HCT116 (cell line): ENCODE data around the gene LRIT3. TPM values are rescaled to one million over a fixed set of nuclear protein-coding genes. Genes with fewer than 3 reads are reported as not detected.

ENCODE experiments used
- ATAC-seq: fragments of 200-7000 bp; cut with Tn5 transposase; 2 replicates; pipeline ENCODE4 v1.9.1; 2020; ENCODE audit warnings: mild to moderate bottlenecking, moderate library complexity
- BruUV-seq: library from RNA; stranded (reverse); fragments of 400-500 nt; replicated peaks from 2 replicates; lab custom pipeline; 2021; lab: Mats Ljungman, UMichigan
- CTCF ChIA-PET: fragments of 300-600 bp; sonication (Branson Sonifier 250); formaldehyde crosslinking; loops from one replicate; lab custom pipeline; 2021; ENCODE audit warnings: antibody characterized with exemption; lab: Charles Lee
- POLR2A ChIA-PET: fragments of 300-600, 350-600 bp; sonication (Branson Sonifier 250); formaldehyde crosslinking; loops from one replicate; lab custom pipeline; 2021; ENCODE audit warnings: antibody characterized with exemption; lab: Charles Lee
- RAD21 ChIA-PET, 2 experiments: fragments of 300-600 bp; sonication (Branson Sonifier 250); formaldehyde crosslinking; loops; one replicate each; lab custom pipeline; 2023; ENCODE audit warnings: low total read pairs in 2 of 2; ENCODE audit not compliant: uncharacterized antibody in 2 of 2, unreplicated experiment in 2 of 2, low non-redundant PET in 1 of 2; lab: Charles Lee
- DNase-seq: peaks from one replicate; pipeline ENCODE4 v3.0.0-alpha.2; 2010; ENCODE audit warnings: low read depth, low spot score
- H2AFZ ChIP-seq: fragments of 200-600 bp; shearing (Covaris generic), sonication (generic); 2 replicates; pipeline ENCODE4 v1.6.1; 2017; ENCODE audit warnings: low read depth, mixed run types, mixed read lengths, antibody characterized with exemption, low read length; ENCODE audit not compliant: poor library complexity, severe bottlenecking
- H3K27ac ChIP-seq: 2 replicates; pipeline ENCODE4 v1.5.1; 2012; ENCODE audit warnings: low read depth, low read length
- H3K27me3 ChIP-seq: fragments of 200-600 bp; sonication (generic); 2 replicates; pipeline ENCODE4 v1.6.1; 2016; ENCODE audit warnings: mixed run types, low read length, mixed read lengths; ENCODE audit not compliant: insufficient read depth
- H3K36me3 ChIP-seq, 2 experiments: fragments of 200-500 bp in 1 of 2; fragments of 200-600 bp in 1 of 2; sonication (Bioruptor generic) in 1 of 2; sonication (generic) in 1 of 2; 2 replicates each; pipeline versions ENCODE4 v1.5.1 to v1.6.1; 2014 to 2016; ENCODE audit warnings: low read length in 2 of 2, inconsistent platforms in 1 of 2, mixed read lengths in 1 of 2, mixed run types in 1 of 2; ENCODE audit not compliant: insufficient read depth in 2 of 2, control insufficient read depth in 1 of 2
- H3K4me1 ChIP-seq, 2 experiments: fragments of 200-600 bp in 1 of 2; sonication (generic) in 1 of 2; 2 replicates each; pipeline versions ENCODE4 v1.5.1 to v1.6.1; 2012 to 2017; ENCODE audit warnings: low read length in 2 of 2, inconsistent platforms in 1 of 2, mild to moderate bottlenecking in 1 of 2, mixed read lengths in 1 of 2, mixed run types in 1 of 2, moderate library complexity in 1 of 2; ENCODE audit not compliant: insufficient read depth in 2 of 2, control insufficient read depth in 1 of 2
- H3K4me2 ChIP-seq: fragments of 200-600 bp; sonication (generic); 2 replicates; pipeline ENCODE4 v1.6.1; 2017; ENCODE audit warnings: mixed run types, low read length, mixed read lengths
- H3K4me3 ChIP-seq, 2 experiments: fragments of 200-600 bp in 1 of 2; sonication (generic) in 1 of 2; replicated peaks in 1 of 2; 2 replicates each; pipeline ENCODE4 v1.5.1; 2011 to 2016; ENCODE audit warnings: low read length in 2 of 2, control low read depth in 1 of 2, low read depth in 1 of 2, mild to moderate bottlenecking in 1 of 2, mixed read lengths in 1 of 2, mixed run types in 1 of 2
- H3K79me2 ChIP-seq: fragments of 200-600 bp; sonication (generic); 2 replicates; pipeline ENCODE4 v1.6.1; 2017; ENCODE audit warnings: mild to moderate bottlenecking, mixed run types, low read length, moderate library complexity, mixed read lengths; ENCODE audit not compliant: insufficient read depth
- H3K9ac ChIP-seq: fragments of 200-600 bp; sonication (generic); 2 replicates; pipeline ENCODE4 v1.6.1; 2016; ENCODE audit warnings: low read length, mixed read lengths
- H3K9me2 ChIP-seq: fragments of 200-600 bp; sonication (generic), shearing (Covaris generic); 2 replicates; pipeline ENCODE4 v1.6.1; 2017; ENCODE audit warnings: mixed run types, mild to moderate bottlenecking, moderate library complexity; ENCODE audit not compliant: insufficient read depth
- H3K9me3 ChIP-seq, 2 experiments: fragments of 200-500 bp in 1 of 2; fragments of 200-600 bp in 1 of 2; sonication (Bioruptor generic) in 1 of 2; sonication (generic) in 1 of 2; 2 replicates each; pipeline ENCODE4 v1.6.1; 2014 to 2017; ENCODE audit warnings: low read length in 2 of 2, mixed read lengths in 2 of 2, inconsistent platforms in 1 of 2, low read depth in 1 of 2, mild to moderate bottlenecking in 1 of 2, mixed run types in 1 of 2, moderate library complexity in 1 of 2; ENCODE audit not compliant: control insufficient read depth in 1 of 2, insufficient read depth in 1 of 2
- H4K20me1 ChIP-seq: fragments of 200-600 bp; sonication (generic), shearing (Covaris generic); 2 replicates; pipeline ENCODE4 v1.6.1; 2017; ENCODE audit warnings: mixed run types, mild to moderate bottlenecking, moderate library complexity; ENCODE audit not compliant: insufficient read depth
- CBX3 ChIP-seq: IDR thresholded peaks from 2 replicates; pipeline ENCODE4 v1.6.1; 2012; ENCODE audit warnings: low read depth
- CEBPB ChIP-seq: IDR thresholded peaks from 2 replicates; pipeline ENCODE4 v1.6.1; 2012; ENCODE audit warnings: low read depth
- EZH2phosphoT487 ChIP-seq: fragments of 200-600 bp; IDR thresholded peaks from 2 replicates; pipeline ENCODE4 v1.6.1; 2018; ENCODE audit warnings: antibody characterized with exemption, borderline replicate concordance
- FOSL1 ChIP-seq: IDR thresholded peaks from 2 replicates; pipeline ENCODE4 v1.6.1; 2012; ENCODE audit warnings: low read depth
- MAX ChIP-seq: IDR thresholded peaks from 2 replicates; pipeline ENCODE4 v1.6.1; 2012
- RAD21 ChIP-seq: IDR thresholded peaks from 2 replicates; pipeline ENCODE4 v1.6.1; 2012; ENCODE audit warnings: low read depth, mild to moderate bottlenecking
- REST ChIP-seq: IDR thresholded peaks from 2 replicates; pipeline ENCODE4 v1.6.1; 2012; ENCODE audit warnings: low read depth
- SIN3A ChIP-seq: IDR thresholded peaks from 2 replicates; pipeline ENCODE4 v1.6.1; 2012; ENCODE audit warnings: low read depth
- SP1 ChIP-seq: IDR thresholded peaks from 2 replicates; pipeline ENCODE4 v1.6.1; 2012; ENCODE audit warnings: low read depth
- SRF ChIP-seq: IDR thresholded peaks from 2 replicates; pipeline ENCODE4 v1.6.1; 2012; ENCODE audit warnings: low read depth
- YY1 ChIP-seq: IDR thresholded peaks from 2 replicates; pipeline ENCODE4 v1.6.1; 2011; ENCODE audit warnings: low read length, low read depth, moderate library complexity, mild to moderate bottlenecking; ENCODE audit not compliant: insufficient replicate concordance; ENCODE audit errors: extremely low read depth
- ZBTB33 ChIP-seq: IDR thresholded peaks from 2 replicates; pipeline ENCODE4 v1.6.1; 2011; ENCODE audit warnings: mild to moderate bottlenecking, low read length, moderate library complexity; ENCODE audit not compliant: insufficient replicate concordance; ENCODE audit errors: extremely low read depth
- intact Hi-C: fragments of 100-400 bp; cut with micrococcal nuclease; formaldehyde crosslinking; loops from 2 replicates; pipeline ENCODE4 v1.10.0; 2022
- total RNA-seq: library from RNA; stranded (reverse); gene quantifications from one replicate; pipeline ENCODE4 v1.2.1, GENCODE V29; 2021; ENCODE audit not compliant: unreplicated experiment

The LRIT3 gene
- total RNA-seq, 1 experiment from 2014 or later: 0.47 TPM

- TF ChIP-seq REST: no peak
- no peak for TF ChIP-seq CBX3
- no peak for TF ChIP-seq SRF
- no peak for TF ChIP-seq ZBTB33
These were observed 31.8 kb upstream of the LRIT3 start (continued) for GRCh38 chr4:109816082-109816442.

GRCh38 chr4:109816894-109817293, 31.0 kb upstream of the LRIT3 start:
- CTCF ChIA-PET: no interaction called here
- DNase-seq (no peak), ATAC-seq (no peak)
- no peaks in the 10 kb centered on the region for H3K27me3 ChIP-seq
- H3K27ac ChIP-seq: no peak overlapping the region
- H4K20me1 ChIP-seq: no peaks in the 10 kb centered on the region
- H3K4me3 ChIP-seq: peak overlapping the region; percentile 81 to 98
- BruUV-seq: no TSS peak
- H3K79me2 ChIP-seq: peaks cover 63% of the 10 kb centered on the region
- peaks cover 10 to 16% of the 10 kb centered on the region in 2 experiments; a peak in 3 of 4 replicates for H3K4me1 ChIP-seq
- H3K4me2 ChIP-seq: peak overlapping the region; percentile 89
- intact Hi-C loops: loop anchor here (5.0 kb wide), 1 partner anchor 115 kb away; the partner anchor contains the start of gene CASP6
- POLR2A ChIA-PET: no interaction called here
- RAD21 ChIA-PET: no interaction called here
- H3K9me2 ChIP-seq: no peaks in the 10 kb centered on the region
- H3K36me3 ChIP-seq: peaks cover 15 to 31% of the 10 kb centered on the region in 2 experiments
- no peaks in the 10 kb centered on the region for H3K9me3 ChIP-seq
- peak overlapping the region; percentile 96 for H3K9ac ChIP-seq
- H2AFZ ChIP-seq: no peak overlapping the region
- TF ChIP-seq SRF: no peak
- TF ChIP-seq ZBTB33: no peak
- TF ChIP-seq FOSL1: no peak
- TF ChIP-seq EZH2phosphoT487: no peak
- no peak for TF ChIP-seq RAD21
- no peak for TF ChIP-seq REST
- no peak for TF ChIP-seq CBX3
- no peak for TF ChIP-seq SP1
- no peak for TF ChIP-seq CEBPB
- no peak for TF ChIP-seq SIN3A
- TF ChIP-seq YY1: no peak
- TF ChIP-seq MAX: no peak
